K562 treated with DMSO at 1 percent for 48 hours (cell line): ENCODE measurements around the gene AP3B1. TPM values are rescaled to one million over a fixed set of nuclear protein-coding genes. Genes with fewer than 3 reads are reported as not detected.

Experiments
- total RNA-seq: library from RNA; unstranded; fragments of 300-600 nt; gene quantifications from 2 replicates; pipeline ENCODE4 v1.2.3, GENCODE V29; 2022; ENCODE audit warnings: low replicate concordance; ENCODE audit errors: extremely low read depth

Gene AP3B1, protein sequence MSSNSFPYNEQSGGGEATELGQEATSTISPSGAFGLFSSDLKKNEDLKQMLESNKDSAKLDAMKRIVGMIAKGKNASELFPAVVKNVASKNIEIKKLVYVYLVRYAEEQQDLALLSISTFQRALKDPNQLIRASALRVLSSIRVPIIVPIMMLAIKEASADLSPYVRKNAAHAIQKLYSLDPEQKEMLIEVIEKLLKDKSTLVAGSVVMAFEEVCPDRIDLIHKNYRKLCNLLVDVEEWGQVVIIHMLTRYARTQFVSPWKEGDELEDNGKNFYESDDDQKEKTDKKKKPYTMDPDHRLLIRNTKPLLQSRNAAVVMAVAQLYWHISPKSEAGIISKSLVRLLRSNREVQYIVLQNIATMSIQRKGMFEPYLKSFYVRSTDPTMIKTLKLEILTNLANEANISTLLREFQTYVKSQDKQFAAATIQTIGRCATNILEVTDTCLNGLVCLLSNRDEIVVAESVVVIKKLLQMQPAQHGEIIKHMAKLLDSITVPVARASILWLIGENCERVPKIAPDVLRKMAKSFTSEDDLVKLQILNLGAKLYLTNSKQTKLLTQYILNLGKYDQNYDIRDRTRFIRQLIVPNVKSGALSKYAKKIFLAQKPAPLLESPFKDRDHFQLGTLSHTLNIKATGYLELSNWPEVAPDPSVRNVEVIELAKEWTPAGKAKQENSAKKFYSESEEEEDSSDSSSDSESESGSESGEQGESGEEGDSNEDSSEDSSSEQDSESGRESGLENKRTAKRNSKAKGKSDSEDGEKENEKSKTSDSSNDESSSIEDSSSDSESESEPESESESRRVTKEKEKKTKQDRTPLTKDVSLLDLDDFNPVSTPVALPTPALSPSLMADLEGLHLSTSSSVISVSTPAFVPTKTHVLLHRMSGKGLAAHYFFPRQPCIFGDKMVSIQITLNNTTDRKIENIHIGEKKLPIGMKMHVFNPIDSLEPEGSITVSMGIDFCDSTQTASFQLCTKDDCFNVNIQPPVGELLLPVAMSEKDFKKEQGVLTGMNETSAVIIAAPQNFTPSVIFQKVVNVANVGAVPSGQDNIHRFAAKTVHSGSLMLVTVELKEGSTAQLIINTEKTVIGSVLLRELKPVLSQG
- total RNA-seq = not detected in 2 replicates

DNA sequence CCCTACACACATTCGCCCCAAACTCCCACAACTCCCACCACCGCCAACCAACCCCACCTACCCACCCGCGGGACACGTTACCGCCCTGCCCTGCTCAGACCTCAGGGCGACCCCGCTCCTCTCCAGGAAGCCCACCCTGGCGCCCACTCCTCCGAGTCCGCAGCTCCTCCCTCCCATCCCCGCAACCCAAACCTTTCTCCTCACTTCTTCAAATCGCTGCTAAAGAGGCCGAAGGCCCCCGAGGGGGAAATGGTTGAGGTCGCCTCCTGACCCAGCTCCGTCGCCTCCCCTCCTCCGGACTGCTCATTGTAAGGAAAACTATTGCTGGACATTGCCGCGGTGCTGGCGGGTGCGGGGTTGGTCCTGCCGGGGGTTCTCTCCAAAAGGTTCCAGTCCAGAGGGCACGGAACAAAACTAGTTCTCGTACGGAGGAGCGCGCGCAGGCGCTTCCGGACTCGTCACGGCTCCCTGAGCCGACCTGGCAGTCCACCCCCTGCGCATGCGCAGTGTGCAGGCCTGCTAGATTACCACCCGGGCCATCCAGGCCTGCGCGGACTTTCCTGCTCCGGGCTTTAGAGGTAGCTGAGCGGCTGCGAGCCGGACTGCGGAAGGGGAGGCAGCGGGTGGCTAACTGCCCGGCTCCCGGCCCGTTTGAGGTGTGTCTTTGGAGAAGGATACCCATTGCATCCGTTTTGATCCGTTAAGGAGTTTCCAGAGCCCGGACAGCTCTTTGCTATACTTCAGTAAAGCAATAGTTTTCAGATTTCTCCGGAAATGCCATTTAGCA is at the start of gene AP3B1:
TSS of gene AP3B1 (minus strand) at position 451 of the 787 bp plus-strand sequence. CDS start at position 332, 119 bp downstream.

Other genes with a start within 250 kb of the AP3B1 start
- gene SCAMP1, start 65.9 kb upstream of the AP3B1 start, total RNA-seq = not detected in 2 replicates